DOHH2 (cell line): ENCODE data around the gene RPS6KA4.

Source experiments
- CTCF ChIP-seq: fragments of 200-600 bp; sonication (generic); IDR thresholded peaks from one replicate; pipeline ENCODE4 v1.5.1; 2014; ENCODE audit warnings: antibody characterized with exemption, mild to moderate bottlenecking, low read depth, low read length; ENCODE audit not compliant: poor library complexity, severe bottlenecking
- EZH2phosphoT487 ChIP-seq: fragments of 200-600 bp; sonication (generic); IDR thresholded peaks from 2 replicates; pipeline ENCODE4 v1.6.1; 2017; ENCODE audit warnings: borderline replicate concordance, mild to moderate bottlenecking, antibody characterized with exemption, low read length, moderate library complexity, mixed read lengths

GRCh38 chr11:64333556-64333955 is 25.4 kb upstream of the RPS6KA4 start:
- no peak for TF ChIP-seq CTCF
- no peak for TF ChIP-seq EZH2phosphoT487
